Ramos (cell line): Measurements from ENCODE around the gene GLIS1.
"Not testable (repeated sequence)": the region's sequence is repeated elsewhere in the genome, so short reads cannot be mapped to it uniquely, and the experiment has no call there.

ENCODE experiments used
- in situ Hi-C: fragments of 300-500 bp; cut with MboI; formaldehyde crosslinking; loops from one replicate; pipeline ENCODE4 v1.14.3; 2022; ENCODE audit warnings: low sequenced_read_pairs; ENCODE audit not compliant: unreplicated experiment

Gene GLIS1

DNA sequence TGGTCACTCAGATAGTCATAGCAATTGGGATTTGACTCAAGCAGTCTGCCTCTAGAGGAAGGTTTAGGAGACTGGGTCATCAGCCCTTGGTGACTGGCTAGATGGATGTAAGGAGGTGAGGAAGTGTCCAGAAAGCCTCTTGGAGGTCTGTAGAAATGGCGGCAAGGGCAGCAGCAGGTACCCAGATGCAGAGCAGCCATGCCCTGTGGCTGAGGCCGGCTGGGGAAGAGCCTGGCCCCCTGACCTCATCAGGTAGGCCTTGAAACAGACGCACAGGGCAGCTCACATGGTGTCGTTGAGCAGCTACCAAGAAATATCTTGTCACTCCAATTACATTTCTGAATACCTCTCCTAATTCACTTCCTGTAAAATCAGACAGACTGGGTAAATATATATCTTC, 181.6 kb downstream of the GLIS1 start:
- in situ Hi-C loops: no loop called here

DNA sequence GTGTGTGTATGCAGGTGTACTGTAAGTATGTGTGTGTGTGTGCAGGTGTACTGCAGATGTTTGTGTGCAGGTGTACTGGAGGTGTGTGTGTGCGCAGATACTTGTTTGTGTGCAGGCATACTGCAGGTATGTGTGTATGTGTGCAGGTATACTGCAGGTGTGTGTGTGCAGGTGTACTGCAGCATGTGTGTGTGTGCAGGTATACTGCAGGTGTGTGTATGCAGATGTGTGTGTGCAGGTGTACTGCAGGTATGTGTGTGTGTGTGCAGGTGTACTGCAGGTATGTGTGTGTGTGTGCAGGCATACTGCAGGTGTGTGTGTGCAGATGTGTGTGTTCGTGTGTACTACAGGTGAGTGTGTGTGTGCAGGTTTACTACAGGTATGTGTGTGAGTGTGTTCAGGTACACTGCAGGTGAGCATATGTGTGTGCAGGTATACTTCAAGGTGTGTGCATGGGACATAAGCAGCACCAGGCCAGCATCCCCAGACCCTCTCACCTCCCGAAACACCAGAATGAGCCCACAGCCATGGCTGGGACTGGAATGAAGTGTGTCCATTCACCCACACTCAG, 182.2 kb downstream of the GLIS1 start:
- in situ Hi-C loops: no loop called here

DNA sequence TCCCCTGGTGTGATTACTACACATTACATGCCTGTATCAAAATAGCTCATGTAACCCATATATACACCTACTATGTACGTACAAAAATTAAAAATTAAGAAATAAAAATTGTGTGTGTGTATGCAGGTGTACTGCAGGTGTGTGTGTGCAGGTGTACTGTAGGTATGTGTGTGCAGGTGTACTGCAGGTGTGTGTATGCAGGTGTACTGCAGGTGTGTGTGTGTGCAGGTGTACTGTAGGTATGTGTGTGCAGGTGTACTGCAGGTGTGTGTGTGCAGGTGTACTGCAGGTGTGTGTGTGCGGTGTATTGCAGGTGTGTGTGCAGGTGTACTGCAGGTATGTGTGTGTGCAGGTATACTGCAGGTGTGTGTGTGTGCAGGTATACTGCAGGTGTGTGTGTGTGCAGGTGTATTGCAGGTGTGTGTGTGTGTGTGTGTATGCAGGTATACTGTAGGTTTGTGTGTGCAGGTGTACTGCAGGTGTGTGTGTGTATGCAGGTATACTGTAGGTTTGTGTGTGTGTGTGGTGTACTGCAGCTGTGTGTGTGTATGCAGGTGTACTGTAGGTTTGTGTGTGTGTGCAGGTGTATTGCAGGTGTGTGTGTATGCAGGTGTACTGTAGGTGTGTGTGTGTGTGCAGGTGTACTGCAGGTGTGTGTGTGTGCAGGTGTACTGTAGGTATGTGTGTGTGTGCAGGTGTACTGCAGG, 183.2 kb downstream of the GLIS1 start:
- in situ Hi-C loops: not testable (repeated sequence)

DNA sequence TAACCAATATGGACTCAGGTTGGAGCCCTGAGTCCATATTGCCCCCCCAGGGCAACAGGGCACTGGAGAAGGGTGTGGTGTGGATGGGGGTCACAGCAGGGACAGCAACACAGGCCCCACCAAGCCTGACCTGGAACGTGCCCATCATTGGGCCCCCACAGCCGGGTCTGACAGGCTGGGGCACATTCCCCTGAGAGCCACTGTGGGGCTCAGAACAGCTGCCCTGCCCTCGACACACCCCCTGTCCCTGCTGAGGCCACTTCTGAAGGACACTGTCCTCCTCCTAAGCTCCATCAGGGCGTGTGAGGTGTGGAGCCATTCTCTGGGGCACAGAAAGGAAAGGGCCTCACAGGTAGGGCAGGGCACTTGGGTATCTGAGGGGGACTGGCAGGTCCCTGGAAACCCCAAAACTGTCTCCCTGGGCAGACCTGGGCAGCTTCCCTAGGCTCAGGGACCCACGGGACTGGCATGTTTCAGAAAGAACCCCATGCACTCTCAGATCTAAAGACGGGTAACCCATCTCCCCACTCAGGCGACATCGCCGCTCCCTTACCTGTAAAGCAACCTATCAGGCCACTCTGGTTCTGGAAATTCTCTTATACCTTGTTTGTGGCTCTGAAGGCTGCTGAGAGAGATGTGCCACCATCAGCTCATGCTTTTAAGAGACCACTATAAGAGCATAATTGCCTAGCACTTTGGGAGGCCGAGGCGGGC, 184.2 kb downstream of the GLIS1 start:
- in situ Hi-C loops: no loop called here

DNA sequence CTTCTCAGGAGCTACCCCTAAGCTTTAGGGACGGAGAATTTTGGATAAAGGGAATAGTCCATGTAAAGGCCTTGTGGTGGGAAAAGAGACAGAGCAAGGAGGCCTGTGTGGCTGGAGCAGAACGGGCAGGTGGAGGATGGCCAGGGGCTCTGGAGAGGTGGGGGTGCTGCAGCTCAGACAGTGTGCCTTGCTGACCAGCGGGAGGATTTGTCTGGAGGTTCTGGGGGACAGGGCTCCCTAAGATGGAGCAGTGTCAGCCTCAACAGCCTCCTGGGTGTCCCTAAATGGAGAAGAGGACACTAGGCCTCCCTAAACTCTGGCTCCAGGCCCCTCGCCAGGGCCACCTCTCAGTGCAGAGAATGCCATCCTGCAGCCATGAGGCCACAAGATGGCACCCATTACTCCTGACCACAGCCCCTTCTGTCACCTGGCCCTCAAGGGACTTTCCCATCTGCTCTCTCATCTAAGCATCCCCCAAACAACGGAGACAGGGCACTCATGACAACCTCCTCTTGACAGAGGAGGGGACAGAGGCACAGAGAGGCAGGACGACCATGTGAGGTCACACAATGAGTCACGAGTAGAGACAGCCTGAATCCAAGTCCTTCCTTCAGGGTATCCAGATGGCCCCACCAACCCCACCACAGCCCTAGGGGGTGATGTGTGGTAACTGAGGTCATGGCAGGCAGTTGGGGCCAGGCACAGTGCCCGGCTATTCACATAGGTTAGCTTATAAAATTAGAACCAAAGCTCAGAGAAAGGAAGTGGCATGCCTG, 185.0 kb downstream of the GLIS1 start:
- in situ Hi-C loops: no loop called here

DNA sequence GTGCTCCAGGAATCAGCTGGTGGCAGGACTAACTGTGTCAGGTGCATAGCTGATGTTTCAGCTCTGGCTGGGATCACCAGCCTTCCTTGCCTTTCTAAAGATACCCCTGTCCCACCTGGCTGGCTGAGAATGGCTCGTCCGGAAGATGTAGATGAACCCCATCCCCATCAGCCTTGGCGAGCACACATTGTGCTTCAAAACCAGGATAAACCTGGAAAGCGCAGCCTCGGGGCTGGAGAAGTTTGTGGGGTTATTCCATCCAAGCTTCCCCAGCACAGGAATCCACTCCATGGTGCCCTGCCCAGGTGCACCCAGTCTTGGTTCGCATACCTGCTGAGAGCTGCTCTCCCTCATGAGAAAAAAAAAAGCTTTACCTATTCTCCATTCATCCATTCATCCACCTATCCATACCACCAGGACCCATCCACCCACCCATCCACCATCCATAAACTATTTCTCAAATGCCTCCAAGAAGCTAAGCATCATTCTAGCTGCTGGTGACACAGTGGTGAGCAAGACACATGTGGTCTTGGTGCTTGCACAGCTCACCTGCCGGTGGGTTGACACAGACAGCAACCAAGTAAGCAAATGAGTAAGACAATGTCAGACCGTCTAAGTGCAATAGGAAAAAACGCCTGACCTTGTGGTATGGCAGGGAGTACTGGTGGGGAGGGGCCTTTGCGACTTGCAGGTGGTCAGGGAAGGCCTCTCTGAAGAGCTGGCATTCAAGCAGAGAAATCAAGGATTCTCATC, 185.8 kb downstream of the GLIS1 start:
- in situ Hi-C loops: no loop called here

DNA sequence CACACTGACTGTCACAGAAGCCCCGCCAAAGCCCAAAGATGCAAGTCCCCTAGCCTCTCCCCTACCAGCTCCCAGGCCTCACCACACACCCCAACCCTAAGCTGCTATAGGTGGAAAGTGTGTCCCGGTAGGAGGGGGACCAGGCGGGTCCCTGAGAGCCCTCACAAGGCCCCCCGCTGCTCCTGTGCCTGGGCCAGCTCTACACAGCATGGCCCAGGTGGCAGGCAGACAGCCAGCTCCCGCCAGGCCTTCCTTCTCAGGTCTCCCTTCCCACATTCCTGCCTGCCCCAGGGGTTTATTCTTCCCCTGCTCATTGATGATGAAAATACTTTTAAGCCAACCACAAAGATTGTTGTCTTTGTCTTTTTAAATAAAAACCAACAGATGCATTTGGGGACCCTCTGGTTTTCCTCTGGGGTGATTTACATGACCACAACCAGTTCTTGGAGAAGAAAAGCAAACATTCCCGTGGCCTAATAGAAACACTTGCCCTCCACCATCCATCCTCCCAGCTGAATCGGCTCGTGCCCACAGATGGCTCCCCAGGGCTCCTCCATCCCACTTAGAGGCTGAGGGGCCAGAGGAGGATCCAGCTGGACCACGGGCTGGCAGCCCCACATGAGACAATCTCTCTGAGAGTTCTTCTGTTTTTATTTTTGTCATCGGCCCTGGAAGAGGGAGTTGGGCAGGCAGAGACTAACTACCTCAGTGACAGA, 186.7 kb downstream of the GLIS1 start:
- in situ Hi-C loops: no loop called here

DNA sequence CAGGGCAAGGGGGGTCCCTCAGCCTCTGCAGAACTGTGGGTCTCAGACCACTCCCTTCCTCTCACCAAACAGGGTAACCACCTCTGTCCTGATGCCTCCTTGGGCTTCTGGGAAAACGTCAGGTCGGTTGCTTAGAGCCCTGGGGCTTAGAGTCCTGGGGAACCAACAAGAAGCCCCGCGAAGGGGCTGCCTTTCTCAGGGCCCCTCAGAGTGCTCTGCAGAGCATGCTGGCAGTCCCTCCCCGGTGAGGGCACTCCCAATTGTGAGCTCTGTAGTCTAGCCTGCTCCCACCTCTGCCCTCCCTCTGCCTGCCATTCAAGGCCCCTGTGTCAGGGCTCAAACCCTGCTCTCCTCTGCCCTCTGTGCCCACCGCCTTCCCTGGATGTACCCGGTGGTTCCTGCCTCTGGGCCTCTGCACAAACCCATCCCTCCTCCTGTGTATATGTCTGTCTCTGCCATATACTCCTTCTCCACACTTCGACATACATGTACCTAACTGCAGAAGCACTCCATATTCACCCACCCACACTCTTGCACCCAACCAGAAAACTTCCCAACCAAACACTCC, 187.5 kb downstream of the GLIS1 start:
- in situ Hi-C loops: no loop called here

DNA sequence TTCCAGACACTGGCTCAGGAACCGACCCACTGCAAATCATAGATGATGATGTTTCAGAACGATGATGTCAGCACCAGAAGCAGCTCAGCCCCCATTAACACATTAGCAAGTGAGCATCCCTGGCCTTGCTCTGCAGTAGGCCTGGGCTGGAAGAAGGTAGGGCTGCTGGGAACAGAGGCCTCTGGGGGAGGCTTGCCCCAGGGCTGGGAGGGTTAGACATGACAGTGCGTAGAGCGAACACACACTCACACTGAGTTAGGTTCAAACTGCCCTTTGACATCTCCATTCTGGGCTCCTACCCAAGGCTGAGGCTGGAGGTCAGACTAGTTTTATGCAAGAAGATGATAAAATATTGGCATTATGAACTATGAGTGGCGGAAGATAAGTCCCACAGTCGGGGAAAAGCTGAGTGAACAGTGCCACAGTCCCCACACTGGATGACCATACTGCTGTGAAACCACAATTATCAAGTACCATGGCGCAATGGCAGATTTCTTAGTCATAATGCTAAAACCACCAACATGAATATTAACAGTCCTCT, 188.7 kb downstream of the GLIS1 start:
- in situ Hi-C loops: no loop called here

DNA sequence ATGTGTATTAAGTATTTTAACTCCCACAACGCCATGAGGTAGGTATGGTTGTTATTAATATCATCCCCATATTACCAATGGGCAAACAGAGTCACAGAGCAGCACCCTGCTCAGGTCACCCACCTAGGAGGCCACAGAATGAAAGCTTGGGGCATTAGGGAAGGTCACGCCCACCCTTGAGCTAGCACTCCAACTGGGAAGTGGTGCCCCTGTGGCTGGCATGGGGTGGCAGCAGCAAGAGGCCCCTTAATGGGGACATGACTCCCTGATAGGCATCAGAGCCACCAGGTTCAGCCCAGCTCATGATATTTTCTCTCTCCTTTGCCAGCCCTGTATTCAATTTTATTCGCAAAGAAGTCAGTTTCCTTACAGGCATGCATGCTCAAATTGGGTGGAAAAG, 189.2 kb downstream of the GLIS1 start:
- in situ Hi-C loops: no loop called here

DNA sequence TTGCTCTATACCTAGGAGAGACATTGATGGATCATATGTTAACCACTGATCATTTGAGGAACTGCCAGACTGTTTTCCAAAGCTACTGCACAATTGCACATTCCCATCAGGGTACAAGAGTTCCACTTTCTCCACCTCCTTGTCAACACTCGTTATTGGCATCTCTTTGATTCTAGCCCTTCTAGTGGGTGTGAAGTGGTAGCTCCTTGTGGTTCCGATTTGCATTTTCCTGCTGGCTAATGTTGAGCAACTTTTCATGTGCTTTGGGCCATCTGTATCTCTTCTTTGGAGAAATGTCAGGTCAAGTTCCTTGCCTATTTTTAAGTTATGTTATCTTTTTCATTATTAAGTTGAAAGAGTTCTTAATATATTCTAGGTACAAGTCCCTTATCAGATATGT, 189.7 kb downstream of the GLIS1 start:
- in situ Hi-C loops: no loop called here

DNA sequence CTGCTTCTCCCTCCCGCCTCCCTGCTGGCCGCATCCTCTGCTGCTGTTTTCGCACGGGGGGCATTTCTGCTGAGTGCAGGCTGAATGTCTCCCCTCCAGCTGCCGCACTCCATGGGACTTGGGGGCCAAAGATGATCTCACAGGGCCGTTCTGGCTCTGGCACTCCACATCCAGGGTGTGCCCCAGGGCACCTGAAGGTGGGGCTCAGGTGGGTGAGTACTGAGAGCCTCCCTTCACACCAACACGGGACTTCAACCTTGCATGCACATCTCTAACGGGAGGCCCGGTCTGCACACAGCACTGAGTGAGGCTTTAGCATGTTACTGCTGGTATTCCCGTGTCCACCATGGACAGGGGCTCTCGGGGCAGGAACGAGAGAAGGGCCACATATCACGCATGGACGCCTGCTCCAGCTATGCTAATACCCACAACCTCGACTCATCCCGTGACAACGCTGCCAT, 190.9 kb downstream of the GLIS1 start:
- in situ Hi-C loops: no loop called here

DNA sequence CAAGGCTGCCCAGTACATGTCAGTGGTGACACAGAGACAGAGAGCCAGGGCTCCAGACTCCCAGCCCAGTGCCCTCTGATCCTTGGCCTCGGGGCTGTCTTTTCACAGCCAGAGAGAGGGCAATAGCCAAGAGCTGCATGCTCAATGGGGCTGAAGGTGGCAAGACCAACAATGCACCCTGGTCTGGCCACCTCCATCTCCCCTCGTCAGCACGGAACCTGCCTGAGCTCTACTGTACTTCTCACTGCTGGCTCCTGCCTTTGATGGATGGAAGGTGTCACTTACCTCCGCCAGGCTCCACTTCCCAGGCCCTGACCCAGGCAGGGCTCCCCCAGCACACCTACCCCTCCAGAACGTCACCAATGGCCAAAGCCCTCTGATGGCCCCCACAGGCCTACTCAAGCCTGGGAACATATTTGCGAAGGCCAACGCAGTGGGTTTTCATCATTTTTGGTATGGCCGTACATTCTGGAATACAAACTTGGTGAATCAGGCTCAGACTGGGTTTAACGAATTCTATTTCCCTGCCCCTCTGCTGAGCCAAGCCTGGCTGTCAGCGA, 191.7 kb downstream of the GLIS1 start:
- in situ Hi-C loops: no loop called here

DNA sequence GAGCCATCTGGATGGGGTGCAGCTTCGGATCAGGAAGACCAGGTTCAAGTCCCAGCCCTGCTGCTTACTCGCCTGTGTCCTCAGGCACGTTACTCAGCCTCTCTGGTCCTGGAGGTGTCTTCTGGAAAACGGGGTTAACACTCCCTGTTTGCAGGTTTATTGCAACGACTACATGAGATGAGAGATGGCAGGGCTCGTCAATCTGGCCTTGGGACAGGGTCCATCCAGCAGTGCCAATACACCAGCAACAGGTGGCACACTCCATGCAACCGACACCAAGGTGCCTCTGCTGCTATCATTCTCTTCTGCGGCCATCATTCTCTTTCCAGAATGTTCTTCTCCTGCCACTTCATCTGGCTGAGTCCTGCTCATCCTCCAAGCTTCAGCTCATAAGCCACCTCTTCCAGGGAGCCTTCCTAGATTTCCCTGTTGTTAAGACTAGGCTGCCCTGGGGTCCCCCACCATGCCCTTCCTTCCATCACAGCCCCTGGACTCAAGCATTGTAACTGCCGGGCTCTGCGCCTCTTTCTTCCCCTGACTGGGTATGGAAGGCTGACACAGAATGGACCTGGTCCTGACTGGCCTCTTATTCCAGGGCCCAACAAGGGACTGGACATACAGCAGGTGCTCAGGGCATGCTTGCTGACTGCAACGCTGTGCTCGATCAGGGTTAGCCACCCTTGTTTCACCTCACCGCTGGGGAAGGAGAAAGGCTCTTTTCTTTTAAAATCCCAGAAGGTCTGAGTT, 192.4 kb downstream of the GLIS1 start:
- in situ Hi-C loops: no loop called here

DNA sequence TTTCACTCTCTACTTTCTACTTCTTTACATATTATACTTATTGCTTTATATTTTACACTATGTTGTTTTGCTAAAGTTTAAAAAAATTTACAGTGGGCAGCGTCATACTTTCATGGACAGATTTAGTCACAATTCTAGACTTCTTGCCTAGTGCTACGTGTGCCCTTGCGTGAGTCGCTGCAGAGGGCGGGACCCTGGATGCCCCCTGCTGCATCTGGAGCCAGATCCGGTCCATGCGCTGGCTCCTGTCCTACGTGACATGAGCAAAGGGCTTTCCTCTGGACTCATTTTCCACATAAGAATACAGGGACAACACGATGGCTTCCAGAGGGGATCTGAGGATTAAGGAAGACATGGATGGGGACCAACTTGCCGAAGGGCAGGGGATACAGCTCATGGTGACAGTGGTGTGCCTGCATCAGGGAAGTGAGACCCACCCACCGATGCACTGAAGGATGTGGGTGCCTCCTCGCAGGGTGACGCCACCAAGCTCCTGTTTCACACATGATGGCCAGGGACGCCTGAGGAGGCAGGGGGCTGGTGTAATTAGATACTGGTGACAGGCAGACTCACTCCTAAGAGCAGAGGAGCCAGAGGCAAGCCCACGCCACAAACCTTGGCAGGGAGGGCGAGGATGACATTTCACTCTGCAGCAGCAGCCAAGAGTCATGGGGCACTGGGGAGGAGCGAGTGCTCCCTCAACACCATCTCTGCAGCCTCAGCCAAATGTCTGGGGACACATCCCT, 193.1 kb downstream of the GLIS1 start:
- in situ Hi-C loops: no loop called here

DNA sequence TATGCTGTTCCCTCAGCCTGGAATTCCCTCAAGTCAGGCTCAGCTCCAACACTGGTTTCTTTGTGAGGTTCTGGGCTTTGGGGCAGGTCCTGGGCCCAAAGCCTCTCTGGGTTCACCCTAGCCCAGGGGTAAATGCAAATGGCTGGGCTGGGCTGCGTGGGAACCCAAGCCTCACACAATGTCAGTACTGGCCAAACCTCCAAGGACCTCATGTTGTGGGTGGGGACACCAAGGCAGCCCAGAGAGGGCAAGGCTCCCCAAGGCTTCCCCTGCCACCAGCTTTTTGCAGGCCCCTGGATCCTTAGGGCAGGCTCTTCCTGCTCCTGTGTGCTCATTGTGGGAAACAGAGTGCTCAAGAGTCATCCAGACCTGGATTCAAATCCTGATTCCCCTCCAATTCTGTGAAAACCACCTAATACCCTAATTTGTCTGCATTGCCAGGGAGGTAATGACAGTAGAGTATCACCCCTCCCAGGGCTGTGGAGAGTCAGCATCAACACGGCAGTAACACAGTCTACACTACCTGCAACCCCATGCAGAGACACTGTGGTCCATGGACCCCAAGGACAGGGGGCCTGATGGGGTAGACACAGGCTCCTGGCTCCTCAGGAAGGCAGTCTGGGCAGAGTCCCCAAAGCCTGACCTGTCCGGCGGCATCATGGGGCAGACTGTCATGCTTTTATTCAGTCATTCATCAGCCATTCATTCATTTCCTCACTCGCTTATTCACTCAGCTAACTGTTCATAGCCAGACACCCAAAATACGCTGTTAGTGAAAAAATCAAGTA, 194.0 kb downstream of the GLIS1 start:
- in situ Hi-C loops: no loop called here
